Right lobe of liver (tissue), 6 donors: ENCODE results near the gene KCNIP3. TPM values are rescaled to one million over a fixed set of nuclear protein-coding genes. Genes with fewer than 3 reads are reported as not detected.

Experiments used
- ATAC-seq, 4 donors: fragments of 200-7000 bp; cut with Tn5 transposase; one replicate each; pipeline ENCODE4 v1.9.1; 2020; ENCODE audit warnings: mild to moderate bottlenecking in 4 of 4, moderate library complexity in 4 of 4
- DNase-seq, 3 donors: peaks; one replicate each; pipeline ENCODE4 v3.0.0-alpha.2; 2020
- H3K27ac ChIP-seq, 3 donors: fragments of 200-600 bp; one replicate each; pipeline ENCODE4 v1.8.0; 2022
- H3K27me3 ChIP-seq, 2 donors: fragments of 200-600 bp; one replicate each; pipeline ENCODE4 v1.8.0; 2022
- H3K36me3 ChIP-seq, 4 donors: fragments of 200-600 bp; sonication (generic) in 1 of 4; one replicate each; pipeline versions ENCODE4 v1.5.1 to v1.8.0; 2017 to 2022; ENCODE audit warnings: control low read depth in 1 of 4
- H3K4me1 ChIP-seq, 4 donors: fragments of 200-600 bp; sonication (generic) in 1 of 4; one replicate each; pipeline versions ENCODE4 v1.5.1 to v1.8.0; 2017 to 2022; ENCODE audit warnings: control low read depth in 1 of 4
- H3K4me3 ChIP-seq, 3 donors: fragments of 200-600 bp; one replicate each; pipeline ENCODE4 v1.8.0; 2022
- H3K9me3 ChIP-seq, 4 donors: fragments of 200-600 bp; sonication (generic) in 1 of 4; one replicate each; pipeline versions ENCODE4 v1.5.1 to v1.8.0; 2017 to 2022; ENCODE audit warnings: control low read depth in 1 of 4
- CTCF ChIP-seq, 4 donors: fragments of 200-600 bp in 3 of 4; fragments of 450-650 bp in 1 of 4; IDR thresholded peaks; one replicate each; pipeline versions ENCODE4 v1.5.1 to v1.8.0; 2016 to 2022; ENCODE audit warnings: antibody characterized with exemption in 4 of 4, mild to moderate bottlenecking in 2 of 4
- POLR2A ChIP-seq: fragments of 450-650 bp; IDR thresholded peaks from one replicate; pipeline ENCODE4 v1.6.1; 2017; ENCODE audit warnings: antibody characterized with exemption, mild to moderate bottlenecking
- WGBS: methylation state at CpG from one replicate; pipeline ENCODE4 v1.1.6; 2018; ENCODE audit warnings: low coverage, low lambda C conversion rate; ENCODE audit not compliant: insufficient coverage; ENCODE audit errors: missing lambda C conversion rate; 5-methylcytosine and 5-hydroxymethylcytosine counted together
- intact Hi-C, 2 donors: fragments of 100-400 bp; cut with DNase I; formaldehyde crosslinking; loops; one replicate each; pipeline versions ENCODE4 v1.11.2 to v1.14.1; 2022
- total RNA-seq, 6 experiments: library from RNA; depleted of rRNA in 2 of 6; stranded (reverse); fragments of >200 nt in 2 of 6; fragmentation: NEBNext Ultra II Directional in 3 of 6; extraction: Animal tissue kit (Norgen Biotek cat#: 25700) in 3 of 6; gene quantifications; one replicate each; pipeline versions ENCODE4 v1.1.0 to v1.2.4, GENCODE V29; 2016 to 2023
- donor health status: DM: no; HTN: yes; CAD: no.
- donor health status: DM: no; HTN: no; CAD: no.
- donor health status: DM: no; HTN: no; CAD: no.
- donor health status: DM: no; HTN: yes; CAD: no.
- donor health status: DM: no; HTN: yes; CAD: no.

KCNIP3 gene
- total RNA-seq, 6 experiments from 2014 or later = 0.46 to 3.3 (median 1.2) TPM

DNA sequence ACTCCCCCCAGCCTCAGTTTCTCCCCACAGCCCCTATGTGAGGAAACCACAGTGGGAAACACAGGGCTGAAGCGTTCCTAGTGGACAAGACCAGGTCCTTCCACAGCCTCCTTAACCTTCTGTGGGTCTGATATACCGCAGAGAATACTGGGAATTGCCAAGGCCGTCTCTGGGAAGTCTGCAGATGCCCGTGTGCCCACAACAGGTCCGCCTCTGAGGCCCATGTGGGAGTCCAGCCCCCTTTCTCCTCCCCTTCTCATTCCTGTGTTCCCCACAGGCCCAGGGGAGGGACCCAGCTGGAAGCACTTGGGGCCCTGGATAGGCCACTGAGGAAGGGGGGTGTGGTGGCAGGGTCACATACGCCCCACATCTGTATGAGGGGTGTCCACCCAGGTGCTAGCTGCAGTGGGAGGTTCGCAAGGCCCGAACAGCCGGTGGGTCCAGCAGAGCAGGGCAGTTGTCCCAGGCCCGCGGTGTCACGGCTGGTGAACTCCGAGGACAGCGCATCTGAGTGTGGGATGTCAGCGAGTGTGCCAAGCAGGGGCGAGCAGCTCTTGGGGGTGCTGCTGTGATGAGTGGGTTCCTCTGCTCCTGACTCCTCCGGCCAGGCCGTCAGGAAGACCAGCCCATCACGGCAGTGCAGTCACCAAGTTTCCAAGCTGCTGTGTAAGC is 2.4 kb upstream of the KCNIP3 start:
- H3K27ac ChIP-seq = no peak overlapping the region
- H3K9me3 ChIP-seq = no peaks in the 10 kb centered on the region
- H3K36me3 ChIP-seq = no peaks in the 10 kb centered on the region
- no peak for ATAC-seq
- no peak for DNase-seq
- H3K27me3 ChIP-seq = no peaks in the 10 kb centered on the region
- TF ChIP-seq CTCF (IDR thresholded peaks at IDR 0.05) (no peak), POLR2A (no peak)
- H3K4me1 ChIP-seq = no peaks in the 10 kb centered on the region
- no peak overlapping the region for H3K4me3 ChIP-seq
- WGBS = 79% methylated on average over 4 of the region's 19 CpGs
- intact Hi-C loops = no loop called here

GRCh38 chr2:95295376-95295775 is 1.8 kb upstream of the KCNIP3 start:
- intact Hi-C loops = no loop called here

GRCh38 chr2:95296011-95296410 is 1.1 kb upstream of the KCNIP3 start:
- Histone ChIP-seq H3K4me3 (no peak overlapping the region), H3K27ac (no peak overlapping the region), H3K27me3 (no peaks in the 10 kb centered on the region), H3K4me1 (no peaks in the 10 kb centered on the region), H3K36me3 (no peaks in the 10 kb centered on the region), H3K9me3 (no peaks in the 10 kb centered on the region)
- intact Hi-C loops = no loop called here
- DNase-seq (no peak), ATAC-seq (no peak)
- WGBS = no CpG with 5 or more reads among the region's 5 CpGs
- TF ChIP-seq CTCF (IDR thresholded peaks at IDR 0.05) = no peak

More at GRCh38 chr2:95295376-95295775, 1.8 kb upstream of the KCNIP3 start:
- no peaks in the 10 kb centered on the region for H3K27me3 ChIP-seq
- H3K36me3 ChIP-seq = no peaks in the 10 kb centered on the region
- DNase-seq (no peak), ATAC-seq (no peak)
- no peak for TF ChIP-seq POLR2A
- TF ChIP-seq CTCF (IDR thresholded peaks at IDR 0.05) = no peak
- H3K4me3 ChIP-seq = no peak overlapping the region
- WGBS = 93% methylated on average over 5 of the region's 6 CpGs
- no peaks in the 10 kb centered on the region for H3K4me1 ChIP-seq
- H3K9me3 ChIP-seq = no peaks in the 10 kb centered on the region
- no peak overlapping the region for H3K27ac ChIP-seq

GRCh38 chr2:95297639-95298395 is 670 bp downstream of the KCNIP3 start:
- WGBS = 49% methylated on average over 5 of the region's 11 CpGs
- no peaks in the 10 kb centered on the region for H3K9me3 ChIP-seq
- ATAC-seq (no peak), DNase-seq (no peak)
- no peak overlapping the region for H3K4me3 ChIP-seq
- TF ChIP-seq POLR2A (no peak), CTCF (IDR thresholded peaks at IDR 0.05) (no peak)
- H3K4me1 ChIP-seq = no peaks in the 10 kb centered on the region
- H3K27ac ChIP-seq = no peak overlapping the region
- intact Hi-C loops = no loop called here
- H3K36me3 ChIP-seq = no peaks in the 10 kb centered on the region
- H3K27me3 ChIP-seq = no peaks in the 10 kb centered on the region
